ENCODE data around the gene TCF15.

The TCF15 gene

DNA sequence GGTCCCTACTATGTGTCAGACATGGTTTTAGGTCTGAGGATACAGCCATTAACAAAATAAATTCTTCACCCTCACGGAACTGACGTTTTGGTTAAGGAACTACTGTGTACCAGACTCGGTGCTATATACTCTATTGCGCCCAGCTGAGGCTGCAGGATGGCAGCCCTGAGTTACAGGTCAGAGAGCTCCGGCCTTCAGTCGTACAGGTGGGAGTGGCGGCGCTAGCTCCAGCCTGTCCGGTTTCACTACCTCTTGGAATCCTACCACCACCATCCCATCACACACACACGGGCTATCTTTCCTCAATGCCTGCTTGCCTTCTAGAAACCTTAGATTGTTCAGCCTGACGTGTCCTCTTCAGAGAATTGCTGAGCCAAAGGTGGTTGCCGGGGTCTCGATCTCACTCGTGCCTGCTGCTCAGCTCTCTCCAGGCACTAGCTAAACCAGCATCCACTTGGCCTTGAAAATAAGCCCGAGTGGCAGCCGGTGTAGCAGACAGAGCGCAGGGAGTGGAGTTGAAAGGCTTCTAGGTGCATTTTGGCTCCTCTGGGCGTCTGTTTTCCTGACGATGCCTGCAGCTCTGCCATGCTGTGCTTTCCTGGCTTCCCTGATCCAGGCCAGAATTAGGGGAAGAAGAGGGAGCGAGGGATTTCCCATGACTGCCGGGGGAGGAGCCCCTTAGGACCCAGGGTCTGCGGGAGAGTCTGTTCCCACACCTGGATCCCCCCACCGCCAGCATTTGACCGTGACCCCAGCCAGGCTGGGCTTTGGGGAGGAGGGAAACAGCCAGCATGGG lies 1.1 kb upstream of the TCF15 start:
- DNase-seq (ENCODE audit: low spot score), result peak; percentile 39

DNA sequence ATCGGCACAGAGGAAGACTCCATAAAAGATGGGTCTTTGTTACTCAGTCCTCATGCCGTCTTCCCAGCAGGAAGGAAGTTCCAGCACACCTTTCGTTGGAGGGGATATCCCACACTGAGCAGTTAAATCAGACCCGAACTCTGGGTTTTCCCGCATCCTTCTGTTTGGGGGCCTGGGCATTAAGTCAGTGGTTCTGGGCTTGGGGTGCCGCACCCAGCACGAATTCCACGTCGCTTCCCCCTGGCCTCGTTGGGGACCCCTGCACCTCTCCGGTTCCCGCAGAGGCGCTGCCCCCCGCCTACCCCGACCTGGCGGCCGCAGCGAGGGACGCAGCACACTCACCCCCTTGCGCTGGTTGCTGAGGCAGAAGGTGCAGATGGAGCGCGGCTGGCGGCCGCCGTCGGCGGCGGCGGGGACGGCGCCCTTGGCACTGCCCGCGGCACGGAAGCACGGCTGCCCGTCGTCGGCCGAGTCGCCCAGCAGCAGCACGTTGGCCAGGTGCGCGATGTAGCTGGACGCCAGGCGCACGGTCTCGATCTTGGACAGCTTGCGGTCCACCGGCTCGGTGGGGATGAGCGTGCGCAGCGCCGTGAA lies 641 bp downstream of the TCF15 start:
- DNase-seq (ENCODE audit: low spot score), result peak; percentile 55

DNA sequence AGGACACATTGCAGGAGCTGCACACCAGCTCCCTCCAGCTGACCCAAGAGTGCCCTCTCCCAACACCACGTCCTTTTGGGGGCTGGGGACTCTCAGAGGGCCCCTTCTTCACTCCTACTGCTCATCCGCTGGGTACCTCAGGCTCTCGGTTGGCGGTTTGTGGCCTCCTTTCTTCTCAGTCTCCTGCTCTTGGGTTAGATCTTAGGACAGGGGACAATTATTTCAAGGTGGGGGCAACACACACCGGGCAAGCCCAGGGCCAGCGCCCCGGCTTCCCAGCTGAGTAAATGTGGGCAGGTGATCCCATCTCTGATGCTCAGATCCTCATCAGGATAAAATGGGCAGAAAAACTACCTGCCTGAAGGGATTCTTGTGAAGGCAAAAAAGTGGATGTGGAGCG lies 1.1 kb downstream of the TCF15 start:
- no peak for DNase-seq (ENCODE audit: low spot score)

DNA sequence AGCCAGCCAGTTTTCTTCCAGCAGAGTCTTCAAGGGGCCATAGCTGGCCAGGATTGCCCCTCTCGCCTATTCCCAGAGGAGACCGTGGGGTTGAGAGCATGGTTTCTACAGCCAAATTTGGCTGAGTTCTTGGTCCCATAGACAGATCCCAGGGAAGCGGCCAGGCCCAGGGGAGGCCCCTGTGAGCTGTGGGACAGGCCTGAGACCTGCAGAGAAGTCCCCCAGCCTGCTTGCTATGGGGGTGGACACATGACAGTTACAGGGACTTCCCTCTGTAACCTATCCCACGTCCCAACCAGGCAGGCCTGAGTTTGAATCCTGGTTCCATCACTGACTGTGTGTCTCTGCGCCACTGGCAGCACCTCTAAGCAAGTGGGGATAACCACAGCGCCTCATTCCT lies 2.6 kb downstream of the TCF15 start:
- DNase-seq (ENCODE audit: low spot score), result no peak

DNA sequence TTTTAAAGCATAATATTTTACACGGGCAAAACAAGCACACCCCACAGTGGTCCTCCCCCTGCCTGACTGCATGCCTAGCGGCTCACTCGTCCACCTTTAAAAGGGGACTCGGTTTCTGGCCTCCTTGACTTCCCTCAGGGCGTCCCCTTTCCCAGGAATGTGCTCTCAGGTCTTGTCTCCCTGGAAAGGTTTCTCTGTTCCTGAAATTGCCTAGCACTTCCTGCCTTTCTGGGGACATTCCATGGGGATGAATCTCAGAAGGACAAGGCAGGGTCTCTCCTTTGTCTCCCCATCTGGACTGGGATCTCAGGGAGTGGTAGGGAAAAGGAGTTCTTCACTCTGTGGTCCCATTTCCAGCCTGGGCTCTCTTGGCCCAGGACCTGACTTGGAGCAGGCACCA lies 4.9 kb downstream of the TCF15 start:
- DNase-seq (ENCODE audit: low spot score), result no peak

DNA sequence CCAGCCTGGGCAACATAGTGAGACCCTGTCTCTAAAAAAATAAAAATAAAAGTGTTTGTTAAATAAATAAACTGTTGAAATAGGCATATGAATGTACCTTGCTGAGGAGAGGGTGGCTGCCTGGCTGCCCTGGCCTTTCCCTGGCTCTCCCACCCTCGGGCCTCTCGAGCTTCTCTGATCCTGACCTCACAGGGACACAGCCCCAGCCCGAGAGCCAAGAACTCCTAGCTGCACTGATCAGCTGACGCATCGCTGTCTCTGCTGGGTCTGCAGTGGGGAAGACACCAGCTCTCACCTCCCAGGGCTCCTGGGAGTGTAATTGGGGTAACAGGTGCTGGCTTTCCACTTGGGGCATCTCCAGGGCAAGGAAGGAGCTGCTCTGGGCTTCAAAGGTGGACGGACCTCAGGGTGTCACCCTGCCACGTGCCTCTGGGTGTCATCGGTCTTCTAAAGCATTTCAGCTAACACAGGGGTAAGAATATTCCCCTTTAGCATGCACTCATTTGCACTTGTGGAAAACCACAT lies 6.9 kb downstream of the TCF15 start:
- no peak for DNase-seq (ENCODE audit: low spot score)

DNA sequence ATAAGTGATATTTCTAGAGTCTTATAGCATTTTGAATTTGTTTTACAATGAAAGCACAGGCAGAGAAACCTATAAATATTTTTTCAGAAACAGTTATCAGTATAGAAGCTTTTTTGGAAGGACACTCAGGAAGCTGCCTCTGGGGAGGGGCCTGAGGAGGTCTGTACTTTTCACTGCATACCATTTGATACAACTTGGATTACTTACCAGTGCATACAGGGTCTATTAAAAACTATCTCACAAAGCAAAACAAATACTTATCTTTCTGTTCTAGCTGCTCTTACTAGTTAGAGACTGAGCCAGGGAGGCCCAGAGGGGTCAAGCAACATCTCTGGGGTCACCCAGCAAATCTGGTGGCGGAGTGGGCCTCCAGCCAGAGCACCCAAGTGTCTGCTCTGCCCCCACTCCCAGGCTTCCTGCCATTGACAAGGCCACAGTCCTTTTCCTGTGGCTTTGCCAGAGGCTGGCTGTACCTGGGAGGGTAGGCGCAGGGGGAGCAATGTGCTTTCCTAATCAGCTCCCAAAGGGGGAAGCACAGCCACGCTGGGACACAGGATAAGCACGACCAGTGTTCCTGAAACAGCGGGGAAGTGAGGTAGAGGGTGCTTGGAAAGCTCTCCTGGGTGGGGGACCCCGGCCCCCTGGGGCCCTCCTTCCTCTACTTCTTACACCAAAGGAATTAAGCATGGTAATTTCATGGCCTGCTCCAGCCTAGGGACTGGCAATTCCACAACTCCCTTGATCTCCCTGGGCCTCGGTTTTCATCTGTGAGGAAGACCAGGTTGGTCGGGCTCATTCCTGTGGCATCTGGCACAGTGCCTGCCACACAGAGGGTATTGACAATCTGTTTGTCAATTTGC lies 7.8 kb downstream of the TCF15 start:
- no peak for DNase-seq (ENCODE audit: low spot score)

DNA sequence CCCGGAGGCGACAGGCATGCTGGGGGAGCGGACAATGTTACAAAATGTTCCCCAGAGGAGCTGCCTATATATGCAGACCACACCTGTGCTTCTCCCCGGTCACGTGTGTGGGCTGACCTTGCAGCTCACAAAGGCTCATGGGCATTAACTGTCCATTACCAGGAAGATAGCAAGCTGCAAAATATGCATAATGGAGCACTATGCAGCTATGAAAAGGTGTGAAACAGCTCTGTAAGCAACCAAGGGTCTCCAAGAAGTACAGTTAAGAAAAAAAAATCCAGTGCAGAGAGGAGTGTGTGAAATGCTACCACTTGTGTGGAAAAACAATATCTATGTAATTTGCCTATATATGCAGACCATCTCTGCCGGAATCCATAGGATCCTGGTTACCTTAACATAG lies 9.4 kb downstream of the TCF15 start:
- no peak for DNase-seq (ENCODE audit: low spot score)

DNA sequence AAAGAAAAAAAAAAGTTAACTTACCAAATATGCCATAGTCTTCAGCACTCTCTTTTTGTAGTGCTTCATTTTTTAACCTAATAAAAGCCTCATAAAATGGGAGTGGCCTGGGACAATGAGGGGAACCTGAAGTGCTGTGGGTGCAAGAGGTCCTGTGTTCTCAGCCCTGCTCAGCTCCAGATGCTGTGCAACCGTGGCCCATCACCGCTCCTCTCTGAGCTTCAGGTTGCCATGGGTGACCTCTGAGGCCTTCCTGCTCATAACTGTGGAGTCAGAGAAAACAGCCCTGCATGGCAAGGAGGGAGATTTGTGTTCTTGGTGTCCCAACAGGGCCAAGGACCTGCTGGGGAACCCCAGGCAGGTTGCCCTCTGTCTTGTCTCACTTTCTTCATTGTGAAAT lies 10.0 kb downstream of the TCF15 start:
- no peak for DNase-seq (ENCODE audit: low spot score)

DNA sequence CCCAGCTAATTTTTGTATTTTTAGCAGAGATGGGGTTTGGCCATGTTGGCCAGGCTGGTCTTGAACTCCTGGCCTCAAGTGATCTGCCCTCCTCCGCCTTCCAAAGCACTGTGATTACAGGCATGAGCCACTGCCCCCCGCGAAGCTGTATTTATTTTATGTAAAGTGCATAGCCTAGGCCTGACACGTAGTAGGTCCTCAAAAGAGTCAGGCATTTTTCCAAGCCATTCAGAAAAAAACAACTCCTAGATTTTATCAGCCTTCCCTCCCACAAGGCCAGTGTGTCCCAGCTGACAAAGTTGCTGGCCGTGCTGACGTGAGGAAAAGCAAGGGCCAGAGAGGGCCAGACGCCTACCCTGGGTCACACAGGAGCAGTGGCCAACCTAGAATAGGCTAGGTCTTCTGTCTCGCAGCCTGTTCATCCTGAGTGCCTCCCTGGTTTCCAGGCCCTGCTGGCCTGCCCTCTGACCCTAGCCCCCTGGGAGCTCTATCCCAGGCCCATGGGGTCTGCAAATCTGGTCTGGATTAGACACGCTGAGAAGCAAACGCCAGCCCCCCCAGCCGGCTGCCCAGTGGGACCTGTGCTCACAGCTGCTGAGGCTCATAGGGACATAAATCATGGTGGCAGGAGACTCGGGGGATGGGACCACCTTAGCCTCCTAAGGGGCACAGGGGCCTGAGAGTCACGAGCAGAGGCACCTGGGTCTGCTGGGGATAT lies 11.8 kb downstream of the TCF15 start:
- no peak for DNase-seq (ENCODE audit: low spot score)

DNA sequence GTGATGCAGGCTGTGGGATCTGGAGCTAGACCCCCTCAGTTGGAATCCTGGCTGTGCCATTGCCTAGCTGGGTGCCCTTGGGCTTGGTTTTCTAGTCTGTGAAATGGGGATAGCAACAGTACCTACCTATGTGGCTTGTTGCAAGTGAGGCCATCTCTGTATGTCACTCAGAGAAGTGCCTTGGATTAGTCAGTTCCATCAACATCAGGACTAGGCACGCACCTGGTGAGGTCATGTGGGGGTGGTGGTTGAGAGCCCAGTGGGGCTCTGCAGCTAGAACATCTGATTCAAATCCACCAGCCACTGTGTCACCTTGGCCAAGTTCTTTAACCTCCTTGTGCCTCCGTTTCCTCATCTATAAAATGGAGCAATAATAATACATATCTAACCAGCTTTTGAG lies 12.5 kb downstream of the TCF15 start:
- DNase-seq (ENCODE audit: low spot score), result no peak

DNA sequence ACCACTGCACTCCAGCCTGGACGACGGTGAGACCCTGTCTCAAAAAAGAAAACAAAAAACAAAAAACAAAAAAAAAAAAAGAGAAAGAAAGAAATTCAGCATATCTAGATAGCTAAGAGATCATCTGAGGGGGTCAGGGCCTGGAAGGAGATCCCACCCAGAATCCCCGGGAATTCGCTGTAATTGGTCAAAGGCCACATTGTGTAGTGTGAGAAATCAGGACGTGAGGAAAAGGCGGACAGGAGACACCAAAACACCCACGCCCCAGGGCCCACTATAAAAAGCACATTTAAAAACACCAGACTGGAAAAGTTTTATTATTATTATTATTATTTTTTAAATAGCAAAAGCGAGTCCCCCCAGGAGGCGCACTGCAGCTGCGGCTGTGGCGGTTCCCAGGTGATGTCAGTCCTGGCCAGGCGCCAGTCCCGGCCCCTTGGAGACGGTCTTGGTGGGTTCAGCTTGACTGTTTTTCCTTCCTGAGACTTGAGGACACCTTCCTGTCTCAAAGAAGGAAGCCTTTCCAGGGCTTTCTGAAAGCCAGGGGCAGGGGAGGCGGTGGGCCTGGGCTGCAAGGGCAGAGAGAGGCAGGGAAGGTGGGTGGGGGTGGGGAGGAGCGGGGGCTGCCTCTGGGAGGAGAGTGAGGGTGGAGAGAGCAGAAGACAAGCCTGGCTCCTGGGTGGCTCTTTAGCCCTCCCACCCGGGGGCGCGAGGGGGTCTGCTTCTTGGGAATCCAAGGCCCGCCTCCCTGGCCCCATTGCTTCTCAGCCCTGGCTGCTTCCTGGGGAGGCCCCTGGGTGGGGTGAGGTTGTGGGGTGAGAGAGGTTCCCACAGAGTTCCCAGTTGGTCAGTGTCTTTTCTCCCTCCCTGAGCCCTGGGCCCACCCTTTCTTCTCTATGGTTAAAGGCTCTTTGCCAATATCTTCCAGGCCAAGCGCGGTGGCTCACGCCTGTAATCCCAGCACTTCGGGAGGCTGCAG lies 14.5 kb downstream of the TCF15 start:
- DNase-seq (ENCODE audit: low spot score), result peak; percentile 54

DNA sequence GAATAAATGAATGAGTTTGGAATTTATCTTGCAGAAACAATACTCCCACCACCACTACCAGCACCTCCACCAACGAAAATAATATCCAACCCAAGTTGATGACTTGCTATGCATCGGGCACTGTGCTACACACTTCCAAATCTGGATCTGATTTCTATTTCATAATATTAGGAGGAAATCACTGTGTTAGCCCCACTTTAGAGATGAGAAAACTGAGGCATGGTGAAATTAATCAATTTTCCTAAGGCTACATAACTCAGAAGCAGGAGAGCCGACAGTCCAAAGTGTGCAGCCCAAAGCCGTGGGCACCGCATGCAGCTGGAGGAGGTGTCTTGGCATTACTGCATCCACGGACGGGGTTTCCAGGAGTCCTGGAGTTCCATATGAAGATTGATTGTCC lies 17.6 kb downstream of the TCF15 start:
- DNase-seq (ENCODE audit: low spot score), result no peak

DNA sequence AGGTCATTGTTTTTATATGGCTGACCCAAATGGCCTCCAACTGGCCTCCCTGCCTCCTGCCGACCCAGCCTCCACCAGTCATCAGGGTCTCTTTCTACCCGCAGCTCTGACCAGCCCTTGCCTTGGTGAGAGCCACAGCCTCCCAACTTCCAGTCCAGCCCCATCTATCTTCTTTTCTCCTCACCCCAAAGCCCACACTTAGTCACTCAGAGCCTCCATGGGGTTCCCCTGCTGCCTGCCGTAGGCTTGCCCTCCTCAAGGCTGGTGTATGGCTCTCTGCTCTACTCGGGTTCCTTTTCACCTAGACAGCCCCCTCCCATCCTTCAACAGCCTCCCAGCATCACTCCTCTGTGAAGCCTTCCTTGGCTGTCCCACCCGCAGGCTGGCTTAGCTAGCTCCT lies 18.2 kb downstream of the TCF15 start:
- DNase-seq (ENCODE audit: low spot score), result no peak

DNA sequence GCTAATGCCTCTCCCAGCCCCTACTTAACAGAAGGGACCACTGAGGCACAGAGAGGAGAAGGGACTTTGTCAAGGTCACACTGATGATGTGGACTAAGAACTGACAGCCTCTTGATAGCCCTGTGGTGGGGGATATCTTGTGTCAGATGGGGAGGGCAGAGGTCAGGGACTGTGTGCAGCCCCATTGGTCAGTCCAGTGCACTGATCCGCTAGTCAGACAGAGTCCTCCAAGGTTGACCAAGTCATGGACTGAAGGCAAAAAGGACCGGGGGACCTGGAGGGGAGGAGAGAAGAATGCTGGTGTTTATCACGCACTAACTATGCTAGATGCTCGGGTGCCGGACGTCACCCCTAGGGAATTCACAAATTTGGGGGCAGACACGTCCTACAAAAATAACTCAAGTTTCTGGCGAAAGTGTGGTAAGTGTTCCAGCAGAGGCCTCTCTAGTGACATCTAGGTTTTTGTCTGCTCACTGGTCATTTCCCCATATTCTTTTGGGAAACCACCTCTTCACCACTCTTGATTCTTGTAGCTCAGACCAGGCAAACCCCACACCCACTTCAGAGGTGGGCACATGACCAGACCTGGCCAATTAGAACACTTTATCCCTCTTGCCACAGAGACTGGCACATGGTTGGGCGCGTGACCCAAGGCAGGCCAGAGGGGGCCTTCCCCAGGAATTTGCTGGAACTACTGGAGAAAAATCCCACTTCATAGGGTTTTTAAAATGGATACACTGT lies 21.0 kb downstream of the TCF15 start:
- no peak for DNase-seq (ENCODE audit: low spot score)

DNA sequence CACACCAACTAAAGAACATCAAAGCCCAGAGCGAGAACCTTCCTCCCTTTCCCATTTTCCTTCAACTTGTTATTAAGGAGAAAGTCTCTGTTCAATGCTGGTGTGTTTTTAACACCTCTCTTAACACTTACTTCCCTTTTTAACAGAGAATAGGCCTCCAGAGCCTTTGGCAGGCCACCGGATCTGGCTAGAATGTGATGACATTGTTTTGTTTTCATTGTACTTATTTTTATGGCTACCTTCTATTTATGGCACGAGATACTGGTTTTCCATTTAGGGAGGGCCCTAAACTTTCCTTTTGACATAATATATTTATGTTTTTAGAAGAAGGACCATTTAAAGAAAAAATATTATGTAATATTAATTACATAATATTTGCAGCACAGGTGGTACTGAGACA lies 21.6 kb downstream of the TCF15 start:
- no peak for DNase-seq (ENCODE audit: low spot score)

DNA sequence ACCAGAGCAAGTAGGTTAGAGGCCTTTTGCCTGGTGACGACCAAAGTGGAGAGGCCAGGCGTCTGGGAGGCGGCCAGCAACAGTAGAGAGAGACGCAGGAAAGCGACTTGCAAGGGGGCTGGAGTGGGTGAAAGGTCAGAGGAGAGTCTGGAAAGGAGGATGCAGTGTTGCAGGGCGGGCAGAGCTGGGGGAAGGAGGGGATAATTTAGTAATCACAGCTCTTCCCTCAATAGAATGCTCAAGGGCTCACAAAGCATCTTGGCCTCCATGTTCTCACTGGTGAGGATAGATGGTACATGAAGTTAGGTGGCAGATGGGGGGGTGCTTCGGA lies 25.2 kb downstream of the TCF15 start:
- no peak for DNase-seq (ENCODE audit: low spot score)

DNA sequence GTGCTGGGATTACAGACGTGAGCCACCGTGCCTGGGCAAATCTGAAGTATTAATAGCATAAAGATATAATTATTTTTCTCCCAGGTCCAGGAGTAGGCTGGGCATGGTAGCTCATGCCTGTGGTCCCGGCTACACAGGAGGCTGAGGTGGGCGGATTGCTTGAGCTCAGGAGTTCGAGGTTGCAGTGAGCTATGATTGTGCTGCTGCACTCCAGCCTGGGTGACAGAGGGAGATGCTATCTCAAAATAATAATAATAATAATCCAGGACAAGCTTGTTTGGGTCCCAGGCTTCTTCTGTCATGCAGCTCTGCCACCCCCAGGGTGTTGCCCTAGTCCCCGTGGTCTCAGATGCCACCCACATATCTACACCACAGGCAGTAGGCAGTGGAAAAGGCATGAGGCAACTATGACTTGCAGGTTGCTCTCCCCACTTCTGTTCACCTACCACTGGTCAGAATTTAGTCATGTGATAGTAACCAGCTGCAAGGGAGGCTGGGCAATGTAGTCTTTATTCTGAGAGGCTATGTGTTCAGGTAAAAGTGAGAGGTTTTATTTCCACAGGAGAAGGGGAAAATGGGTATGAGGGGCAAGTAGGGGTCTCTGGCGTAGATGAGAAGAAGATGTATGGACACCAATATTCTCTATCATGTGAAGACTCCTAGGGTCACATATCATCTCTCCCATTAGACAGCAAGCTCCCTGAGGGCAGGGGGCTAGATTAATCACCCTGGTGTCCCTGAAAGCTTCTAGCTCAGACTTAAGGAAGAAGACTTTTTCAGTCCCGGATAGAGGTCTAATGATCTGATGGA lies 25.7 kb downstream of the TCF15 start:
- no peak for DNase-seq (ENCODE audit: low spot score)

DNA sequence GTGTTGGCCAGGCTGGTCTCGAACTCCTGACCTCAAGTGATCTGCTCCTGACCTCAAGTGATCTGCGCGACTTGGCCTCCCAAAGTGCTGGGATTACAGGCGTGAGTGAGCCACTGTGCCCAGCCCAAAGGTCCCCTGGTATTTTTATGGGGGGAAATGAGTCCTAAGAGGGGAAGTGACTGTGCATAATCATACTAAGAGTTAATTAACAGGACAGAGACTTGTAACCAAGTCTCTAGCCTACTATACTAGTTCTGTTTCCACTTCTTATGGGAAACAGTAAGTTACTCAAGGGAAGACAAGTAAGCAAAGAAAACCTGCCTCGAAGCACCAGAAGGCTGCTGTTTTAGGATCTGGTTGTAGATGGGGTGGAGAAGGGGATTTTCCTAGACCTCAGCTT lies 27.9 kb downstream of the TCF15 start:
- no peak for DNase-seq (ENCODE audit: low spot score)

Data from iPS-NIHi11 (cell line).